Measurements from ENCODE around the gene NR2C2.

The NR2C2 gene

DNA sequence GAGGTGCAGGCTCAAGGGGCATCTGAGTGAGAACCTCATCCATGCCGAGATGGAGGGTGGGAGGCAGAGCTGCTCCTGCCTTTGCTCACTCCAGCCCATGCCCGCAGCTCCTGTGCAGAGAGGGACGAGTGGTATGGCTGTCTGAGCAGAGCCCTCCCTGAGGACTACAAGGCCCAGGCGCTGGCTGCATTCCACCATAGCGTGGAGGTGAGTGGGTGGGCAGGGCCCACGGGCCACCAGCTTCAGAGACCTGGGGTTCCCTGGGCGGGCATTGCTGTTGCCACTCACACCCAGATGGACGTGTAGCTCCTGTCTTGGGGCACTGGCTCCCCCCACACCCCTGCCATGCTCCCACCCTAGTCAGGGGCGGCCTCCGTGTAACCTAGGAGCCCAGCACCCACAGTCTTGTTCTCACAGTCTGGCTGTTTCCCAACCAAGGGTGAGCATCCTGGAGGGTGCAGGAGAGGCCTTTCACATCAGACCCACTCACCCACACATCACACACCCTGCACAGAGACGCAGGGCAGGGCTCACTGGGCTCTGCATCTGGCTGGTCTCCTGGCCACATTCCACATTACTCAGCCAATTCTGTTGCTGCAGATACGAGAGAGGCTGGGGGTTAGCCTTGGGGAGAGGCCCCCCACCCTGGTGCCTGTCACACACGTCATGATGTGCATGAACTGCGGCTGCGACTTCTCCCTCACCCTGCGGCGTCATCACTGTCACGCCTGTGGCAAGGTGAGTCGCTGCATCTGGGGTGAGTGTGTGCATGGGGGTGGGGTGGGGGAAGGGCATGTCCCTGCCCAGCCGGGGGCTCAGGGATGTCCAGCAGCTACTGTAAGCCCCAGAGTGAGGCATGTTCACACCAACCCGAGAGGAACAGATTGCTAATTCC lies 25.3 kb upstream of the NR2C2 start:
- DNase-seq (ENCODE audit: low read depth in 2 of 2) = no peak

DNA sequence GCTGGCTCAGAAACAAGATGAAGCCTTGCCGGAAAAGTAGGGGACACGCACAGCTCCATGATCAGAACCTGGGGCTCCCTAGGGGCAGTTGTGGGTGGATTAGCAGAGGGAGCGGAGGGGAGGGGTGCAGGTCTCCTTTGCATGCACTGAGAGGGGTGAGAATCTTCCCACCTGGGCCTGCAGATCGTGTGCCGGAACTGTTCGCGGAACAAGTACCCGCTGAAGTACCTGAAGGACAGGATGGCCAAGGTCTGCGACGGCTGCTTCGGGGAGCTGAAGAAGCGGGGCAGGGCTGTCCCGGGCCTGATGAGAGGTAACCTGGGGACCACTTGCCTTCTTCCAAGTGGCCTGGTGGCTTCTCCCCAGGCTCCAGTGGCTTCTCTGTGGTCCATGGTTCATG lies 24.5 kb upstream of the NR2C2 start:
- no peak for DNase-seq (ENCODE audit: low read depth in 2 of 2)

DNA sequence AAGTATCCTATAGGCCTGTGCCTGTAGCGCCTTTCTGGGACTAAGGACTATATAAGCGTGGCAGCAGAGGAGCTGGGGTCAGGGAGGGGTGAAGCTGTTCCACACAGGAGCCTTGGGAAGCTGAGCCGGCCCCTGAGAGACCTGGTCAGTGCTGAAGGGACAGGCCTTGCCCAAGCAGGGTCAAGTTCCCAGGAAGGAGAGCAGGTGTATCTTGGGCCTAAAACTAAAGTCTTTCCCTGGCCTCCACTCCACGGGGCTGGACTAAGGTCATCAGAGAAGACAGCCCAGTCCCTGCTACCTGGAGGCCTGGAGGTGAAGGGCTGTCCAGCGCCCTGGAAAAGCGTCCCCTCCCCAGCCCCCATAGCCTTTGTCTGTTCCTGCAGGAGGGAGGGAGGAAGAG lies 23.9 kb upstream of the NR2C2 start:
- no peak for DNase-seq (ENCODE audit: low read depth in 2 of 2)

DNA sequence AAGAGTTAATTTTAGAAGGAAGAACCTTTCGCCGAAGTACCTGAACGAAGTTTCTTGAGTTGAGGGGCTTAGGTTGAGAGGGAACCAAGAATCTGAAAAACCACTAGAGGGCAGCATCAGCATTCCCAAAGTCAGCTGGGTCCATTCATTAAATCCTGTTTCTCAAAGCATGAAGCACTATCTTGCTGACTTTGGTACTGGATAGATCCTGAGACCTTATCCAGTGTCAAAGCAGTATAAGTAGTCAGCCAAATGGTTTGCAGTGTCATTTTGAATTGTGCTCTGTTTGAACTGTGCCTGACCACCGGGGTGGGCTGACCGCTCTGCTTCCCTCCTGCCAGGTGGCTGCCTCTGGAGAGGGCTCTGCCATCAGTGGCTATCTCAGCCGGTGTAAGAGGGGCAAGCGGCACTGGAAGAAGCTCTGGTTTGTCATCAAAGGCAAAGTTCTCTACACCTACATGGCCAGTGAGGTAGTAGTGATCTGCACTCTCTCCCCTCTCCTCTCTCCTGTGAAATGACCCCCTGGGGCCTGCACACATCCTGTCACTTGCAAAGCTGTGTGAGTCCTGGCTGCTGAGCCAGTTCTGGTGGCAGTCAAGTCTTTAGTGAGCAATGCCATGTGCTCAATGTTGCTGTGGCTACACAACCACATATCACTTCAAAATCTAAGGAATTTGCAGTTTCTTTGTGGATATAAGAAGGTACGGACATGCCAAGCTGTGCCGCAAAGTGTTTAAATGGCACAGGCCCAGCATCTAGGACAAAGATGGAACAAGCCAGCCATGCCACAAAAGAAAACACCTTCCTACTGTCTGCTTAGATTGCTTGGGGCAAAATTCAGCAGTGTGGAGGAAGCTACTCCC lies 21.4 kb upstream of the NR2C2 start:
- no peak for DNase-seq (ENCODE audit: low read depth in 2 of 2)

DNA sequence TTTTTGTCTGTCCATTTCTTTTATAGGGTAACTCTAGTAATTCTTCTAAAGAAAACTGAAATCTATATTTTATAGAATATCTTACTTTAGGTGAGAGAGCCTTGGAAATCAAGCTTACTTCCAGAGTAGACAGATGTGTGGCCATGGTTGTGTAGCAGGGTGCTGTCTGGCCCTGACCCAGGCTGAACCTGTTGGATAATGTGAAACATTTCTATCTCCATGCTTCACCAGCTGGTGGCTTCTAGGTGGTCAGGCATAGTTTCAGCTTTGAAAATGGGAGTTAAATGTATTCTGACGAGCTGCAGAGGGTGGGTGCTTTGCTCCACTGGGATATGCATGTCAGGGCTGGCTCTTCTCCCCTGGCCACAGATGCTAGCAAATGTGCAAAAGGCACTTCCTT lies 20.8 kb upstream of the NR2C2 start:
- no peak for DNase-seq (ENCODE audit: low read depth in 2 of 2)

DNA sequence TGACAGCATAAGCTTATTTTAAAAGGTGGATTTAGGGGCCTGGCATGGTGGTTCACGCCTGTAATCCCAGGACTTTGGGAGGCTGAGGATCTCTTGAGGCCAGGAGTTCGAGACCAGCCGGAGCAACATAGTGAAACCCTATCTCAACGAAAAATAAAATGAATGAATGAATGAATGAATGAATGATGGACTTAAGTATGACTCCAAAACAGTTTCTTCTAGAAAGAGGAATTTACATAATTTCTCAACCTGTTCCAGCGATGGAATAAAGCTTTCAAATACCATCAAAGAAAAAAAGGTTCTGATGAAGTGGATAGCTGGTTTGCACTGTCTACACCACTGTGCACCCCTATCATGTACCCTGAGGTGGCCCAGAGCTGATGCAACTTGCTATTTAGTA lies 20.1 kb upstream of the NR2C2 start:
- DNase-seq (ENCODE audit: low read depth in 2 of 2) = no peak

DNA sequence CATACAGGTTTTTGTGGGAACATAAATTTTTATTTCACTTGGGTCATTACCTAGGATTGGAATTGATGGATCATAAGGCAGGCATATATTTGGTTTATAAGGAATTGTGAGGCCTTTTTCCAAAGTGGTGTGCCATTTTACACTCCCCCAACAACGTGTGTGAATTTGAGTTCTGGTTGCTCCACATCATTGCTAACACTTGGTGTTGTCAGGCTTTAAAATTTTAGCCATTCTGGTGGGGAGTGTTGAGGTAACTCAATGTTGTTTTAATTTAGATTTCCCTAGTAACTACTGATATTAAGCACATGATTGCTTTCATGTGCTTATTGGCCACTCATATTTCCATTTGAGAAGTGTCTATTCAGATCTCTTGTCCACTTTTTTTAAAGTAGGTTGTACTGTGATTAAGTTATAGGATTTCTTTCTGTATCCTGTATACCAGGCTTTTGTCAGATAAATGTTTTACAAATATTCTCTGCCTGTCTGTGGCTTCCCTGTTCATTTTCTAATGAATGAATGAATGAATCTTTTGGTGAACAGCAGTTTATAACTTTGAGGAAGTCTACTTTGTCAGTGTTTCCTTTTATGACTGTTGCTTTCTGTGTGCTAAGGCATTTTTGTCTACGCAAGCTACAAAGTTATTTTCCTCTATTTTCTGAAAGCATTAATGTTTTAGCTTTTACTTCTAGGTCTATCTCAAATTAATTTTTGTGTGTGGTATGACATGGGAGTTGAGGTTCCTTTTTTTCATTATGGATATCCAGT lies 17.9 kb upstream of the NR2C2 start:
- DNase-seq (ENCODE audit: low read depth in 2 of 2) = no peak

DNA sequence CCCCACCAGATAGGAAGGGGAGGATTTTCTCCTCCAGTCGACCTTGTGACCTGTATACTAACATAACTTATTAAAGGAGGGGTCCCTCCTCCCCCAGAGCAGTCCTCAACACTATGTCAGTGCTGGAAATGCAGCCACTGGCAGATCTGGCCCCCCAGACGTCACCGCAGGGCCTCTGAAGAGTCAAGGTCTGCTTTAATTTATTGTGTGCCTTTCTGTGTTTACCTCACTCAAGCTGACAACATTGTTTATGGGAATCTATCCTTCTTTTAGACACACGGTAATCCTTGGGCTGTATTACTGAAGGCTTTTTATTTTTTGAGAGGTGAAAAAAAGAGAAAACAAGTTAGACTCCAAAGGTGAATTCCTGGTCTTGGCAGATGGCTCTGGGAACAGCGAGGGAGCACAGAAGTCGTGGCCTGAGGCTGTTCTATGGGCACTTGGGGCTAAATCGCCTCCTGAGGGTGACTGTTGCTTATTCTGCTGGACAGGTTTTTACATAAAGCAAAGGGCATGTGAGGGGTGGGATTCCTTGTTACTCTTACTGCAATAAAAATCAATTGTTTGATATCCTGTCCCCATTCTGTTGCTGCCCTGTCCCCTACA lies 13.5 kb upstream of the NR2C2 start:
- no peak for DNase-seq (ENCODE audit: low read depth in 2 of 2)

DNA sequence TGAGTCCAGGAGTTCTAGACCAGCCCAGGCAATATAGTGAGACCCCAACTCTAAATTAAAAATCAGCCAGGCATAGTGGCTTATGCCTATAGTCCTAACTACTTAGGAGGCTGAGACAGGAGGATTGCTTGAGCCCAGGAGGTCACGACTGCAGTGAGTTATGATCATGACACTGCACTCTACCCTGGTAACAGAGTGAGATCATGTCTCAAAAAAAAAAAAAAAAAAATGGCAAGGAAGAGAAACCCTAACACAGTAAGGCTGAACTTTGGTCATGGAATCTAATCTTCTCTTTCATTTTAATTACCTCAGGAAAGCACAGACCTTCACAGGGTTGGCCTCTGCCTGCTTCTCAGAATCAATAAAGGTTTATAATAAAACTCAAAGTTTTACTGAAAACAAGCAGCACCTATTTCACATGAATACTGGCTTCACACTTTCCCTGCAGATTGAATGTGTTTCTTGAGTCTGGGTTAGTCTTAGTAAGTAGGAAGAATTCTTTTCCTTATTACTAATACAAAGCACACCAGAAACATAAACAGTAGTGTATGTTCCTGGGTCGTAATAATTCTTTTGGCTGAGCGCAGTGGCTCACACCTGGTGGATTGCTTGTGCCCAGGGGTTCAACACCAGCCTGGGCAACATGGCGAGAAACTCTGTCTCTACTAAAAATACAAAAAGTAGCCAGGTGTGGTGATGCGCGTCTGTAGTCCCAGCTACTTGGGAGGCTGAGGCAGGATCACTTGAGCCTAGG lies 11.6 kb upstream of the NR2C2 start:
- no peak for DNase-seq (ENCODE audit: low read depth in 2 of 2)

DNA sequence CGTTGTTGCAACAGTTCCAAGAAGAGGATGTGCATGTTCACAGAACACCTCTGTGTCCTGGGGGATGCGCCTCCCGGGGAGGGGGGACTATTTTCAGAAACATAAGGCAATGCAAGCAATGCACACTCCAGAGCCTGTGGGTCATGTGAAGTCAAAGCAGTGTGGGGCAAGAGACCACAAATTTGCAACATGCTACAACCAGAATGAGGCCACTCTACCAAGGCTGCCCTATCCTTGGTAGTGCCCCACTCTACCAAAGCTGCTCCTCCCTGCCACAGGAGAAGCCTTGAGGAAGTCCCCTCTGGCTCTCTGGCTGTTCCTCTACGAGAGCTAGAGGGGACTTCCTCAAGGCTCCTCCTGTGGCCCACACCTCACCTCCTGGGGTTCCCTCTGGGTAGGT lies 8.4 kb upstream of the NR2C2 start:
- no peak for DNase-seq (ENCODE audit: low read depth in 2 of 2)

DNA sequence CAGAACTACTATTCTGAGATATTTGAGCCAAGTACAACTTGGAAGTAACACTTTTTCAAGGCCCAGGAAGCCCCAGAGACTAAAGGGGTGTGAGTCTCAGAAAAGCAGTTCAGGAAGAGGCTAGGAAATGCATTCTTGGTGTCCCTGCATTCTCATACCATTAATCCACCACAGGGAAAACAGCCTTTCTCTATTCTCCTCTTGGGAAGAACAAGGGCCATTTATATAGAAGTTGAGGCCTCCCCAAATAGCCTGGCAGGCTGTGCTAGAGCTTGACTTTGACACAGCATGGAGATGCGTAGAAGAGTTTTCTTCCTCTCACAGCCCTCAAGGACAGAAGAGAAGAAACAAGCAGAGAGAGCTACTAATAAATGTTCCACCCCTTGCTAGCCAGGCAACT lies 5.5 kb upstream of the NR2C2 start:
- no peak for DNase-seq (ENCODE audit: low read depth in 2 of 2)

DNA sequence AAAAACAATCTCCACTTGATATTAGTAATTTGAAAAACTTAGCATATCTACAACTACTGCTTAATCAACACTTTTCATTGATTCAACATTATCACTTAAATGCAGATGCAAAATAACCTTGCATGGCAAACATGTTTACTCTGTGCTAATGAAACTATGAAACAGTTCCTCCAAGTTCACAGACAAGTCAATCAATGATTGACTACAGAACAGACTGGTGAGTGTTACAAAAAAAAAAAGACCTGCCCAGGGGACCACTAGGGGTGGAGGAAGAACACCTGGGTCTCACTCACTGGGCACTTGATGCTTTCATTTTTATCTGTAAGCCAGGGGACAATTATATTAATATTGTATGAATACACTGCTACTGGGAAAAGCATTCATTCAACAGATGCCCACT lies 4.3 kb upstream of the NR2C2 start:
- DNase-seq (ENCODE audit: low read depth in 2 of 2) = no peak

DNA sequence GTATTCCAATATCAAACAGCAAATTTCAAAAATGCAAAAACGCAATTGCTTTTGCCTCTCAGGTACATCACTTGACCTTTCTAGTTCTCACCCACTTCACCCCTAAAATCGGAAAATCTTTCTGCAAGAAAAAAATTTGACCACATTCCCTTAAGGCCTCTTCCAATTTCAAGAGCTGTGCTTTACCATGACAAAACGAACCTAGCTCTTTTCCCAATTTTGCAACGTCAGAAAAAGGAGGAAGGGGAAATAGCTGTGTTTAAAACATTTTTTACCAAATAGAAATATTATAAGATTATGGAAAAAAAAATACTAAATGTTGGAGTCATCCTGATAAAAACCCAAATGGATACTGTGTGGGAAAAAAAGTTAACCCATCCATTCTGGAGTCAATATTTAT lies 1.1 kb upstream of the NR2C2 start:
- DNase-seq (ENCODE audit: low read depth in 2 of 2) = no peak

DNA sequence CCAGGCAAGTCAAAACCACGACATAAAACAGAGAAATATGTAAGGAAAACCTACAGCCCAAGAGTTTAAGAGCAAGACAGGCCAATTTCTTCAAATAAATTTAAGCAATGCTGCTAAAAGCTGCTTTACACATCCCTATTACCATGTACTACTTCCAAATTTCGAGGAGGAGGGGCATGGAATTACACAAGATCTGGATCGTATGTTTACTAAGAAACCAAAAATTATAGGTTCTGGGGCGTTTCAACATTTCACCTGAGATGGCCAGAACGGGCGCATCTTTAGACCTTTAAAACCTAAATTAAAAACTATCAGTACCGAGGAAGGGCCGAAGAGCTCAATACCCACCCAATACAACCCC lies 664 bp upstream of the NR2C2 start:
- DNase-seq (ENCODE audit: low read depth in 2 of 2) = no peak

DNA sequence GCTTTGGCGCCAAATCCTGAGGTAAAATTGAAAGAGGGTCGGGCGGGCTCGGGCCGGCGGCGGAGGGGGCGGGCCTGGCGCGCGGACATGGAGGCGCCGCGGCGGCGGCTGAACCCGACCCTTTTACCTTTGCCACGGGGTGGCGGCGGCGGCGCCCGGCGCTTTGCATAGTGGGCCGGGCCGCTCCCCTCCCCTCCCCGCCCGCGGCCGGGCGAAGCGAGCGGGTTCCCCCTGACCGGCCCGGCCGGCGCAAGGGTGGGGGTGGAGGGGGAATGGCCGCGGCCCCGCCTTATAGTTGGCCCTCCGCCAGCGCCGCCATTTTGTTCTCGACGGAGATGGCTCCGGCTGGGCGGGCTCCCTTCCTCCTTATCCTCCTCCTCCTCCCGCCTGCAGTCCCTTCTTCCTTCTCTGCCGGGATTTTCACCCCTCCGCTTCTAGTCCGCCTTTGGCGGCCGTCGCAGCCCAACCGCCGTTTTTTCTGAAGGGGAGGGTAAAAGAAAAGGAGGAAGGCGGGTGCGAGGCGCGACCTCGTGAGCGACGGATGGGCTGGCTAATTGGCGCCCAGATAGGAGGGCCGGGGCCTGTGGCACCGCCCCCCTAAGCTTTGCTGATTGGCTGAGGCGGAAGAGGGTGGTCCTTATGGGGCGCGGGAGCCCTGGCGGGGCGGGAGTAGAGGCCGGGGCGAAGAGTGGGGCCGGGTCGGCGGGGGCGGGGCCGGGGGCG lies 664 bp downstream of the NR2C2 start:
- DNase-seq (ENCODE audit: low read depth in 2 of 2) = peak; percentile 92 to 93

DNA sequence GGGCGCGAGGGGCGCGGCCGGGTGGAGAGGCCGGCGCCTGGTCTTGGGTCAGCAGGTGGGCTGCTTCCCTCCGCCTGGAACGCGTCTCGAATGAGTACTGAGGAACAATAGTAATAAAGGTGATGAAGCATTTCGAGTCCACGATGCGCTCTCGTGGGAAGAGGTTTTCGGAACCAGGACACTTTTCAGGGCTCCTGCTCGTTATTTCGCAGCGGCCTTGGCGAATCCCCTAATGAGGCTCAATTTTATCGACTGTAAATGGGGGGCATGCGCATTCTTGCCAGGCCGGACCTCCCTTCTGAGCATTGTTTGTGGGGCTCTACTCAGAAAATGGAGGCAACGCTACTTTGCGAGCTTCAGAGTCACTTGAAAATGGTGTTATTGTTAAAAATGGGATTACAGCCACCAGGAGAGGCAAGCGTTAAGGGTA lies 1.2 kb downstream of the NR2C2 start:
- DNase-seq (ENCODE audit: low read depth in 2 of 2) = no peak

DNA sequence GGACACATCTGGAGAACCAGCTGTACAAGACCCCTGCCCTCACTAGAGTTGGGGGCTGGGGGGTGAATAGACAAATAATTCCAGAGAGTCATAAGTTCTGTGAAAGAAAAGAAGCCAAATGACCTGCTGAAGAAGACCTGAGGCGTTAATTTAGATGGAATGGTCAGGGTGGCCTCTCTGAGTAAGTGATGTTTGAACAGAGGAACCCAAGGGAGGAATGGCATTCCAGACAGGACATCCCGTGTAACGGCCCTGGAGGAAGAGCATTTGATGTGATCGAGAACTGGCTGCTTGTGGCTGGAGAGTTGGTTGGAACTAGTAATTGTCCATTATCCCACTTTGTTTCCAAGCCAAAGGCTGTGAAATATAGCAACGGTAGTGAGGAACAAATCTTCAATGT lies 1.7 kb downstream of the NR2C2 start:
- no peak for DNase-seq (ENCODE audit: low read depth in 2 of 2)

DNA sequence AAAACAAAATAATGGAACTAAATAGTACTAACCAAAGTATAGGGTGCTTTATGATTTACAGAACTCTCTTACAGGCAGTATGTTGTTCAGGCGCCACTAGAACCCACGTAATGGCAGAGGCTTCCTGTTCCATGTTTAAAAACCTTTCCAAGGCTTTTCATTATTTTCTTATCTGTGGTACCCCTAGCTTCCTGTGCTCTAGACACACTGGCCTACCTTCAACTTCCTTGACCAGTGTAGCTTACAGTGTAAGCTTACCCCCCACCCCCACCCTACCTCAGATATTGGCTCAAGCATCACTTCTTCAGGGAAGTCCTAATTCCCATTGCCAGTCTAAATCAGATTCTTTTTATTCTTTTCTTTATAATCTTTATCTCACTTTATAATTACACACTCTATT lies 2.9 kb downstream of the NR2C2 start:
- DNase-seq (ENCODE audit: low read depth in 2 of 2) = no peak

DNA sequence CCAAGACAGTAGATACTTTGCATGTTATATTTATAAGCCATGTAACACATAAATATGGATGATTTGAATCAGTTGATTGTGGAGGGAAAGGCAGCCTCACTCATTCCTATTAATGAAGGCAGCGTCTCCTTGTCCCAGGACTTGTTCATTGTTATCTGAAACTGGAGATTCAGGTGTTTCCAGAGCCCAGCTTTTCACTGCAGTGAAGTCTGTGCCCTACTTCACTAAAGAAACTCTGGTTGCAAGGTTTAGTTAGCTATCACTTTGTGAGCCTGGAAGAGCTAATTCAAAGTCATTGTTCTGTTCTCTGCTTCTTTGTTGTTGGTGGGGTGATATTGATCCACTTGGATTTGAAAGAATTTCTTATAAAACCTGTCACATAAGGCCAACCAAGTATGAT lies 9.8 kb downstream of the NR2C2 start:
- DNase-seq (ENCODE audit: low read depth in 2 of 2) = no peak

DNA sequence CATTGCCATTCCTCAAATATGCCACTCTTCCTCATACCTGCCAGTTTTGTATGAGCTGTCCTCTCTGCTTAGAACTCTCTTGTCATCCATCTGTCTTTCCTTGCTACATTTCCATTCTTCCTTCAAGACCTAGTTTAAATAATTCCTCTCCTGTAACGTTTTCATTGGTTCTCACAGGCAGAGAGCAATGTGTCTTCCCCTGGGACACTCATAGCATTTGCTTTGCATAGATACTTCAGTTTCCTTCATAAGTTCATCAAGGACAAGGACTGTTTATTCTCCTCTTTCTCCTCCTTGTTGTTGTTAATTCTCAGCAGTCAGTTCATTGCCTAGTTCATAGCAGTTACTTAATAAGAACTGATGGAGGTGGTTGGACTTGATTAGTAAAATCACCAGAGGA lies 10.5 kb downstream of the NR2C2 start:
- no peak for DNase-seq (ENCODE audit: low read depth in 2 of 2)

Data from stimulated activated CD4-positive, alpha-beta T cell treated with anti-CD3 and anti-CD28 coated beads, Interleukin-4, amount 100 ng/mL, for 48 hours (primary cell).